MM.1S (cell line): Measurements from ENCODE around the gene ATP8B4.

Source experiments
- DNase-seq: peaks from one replicate; pipeline ENCODE4 v3.0.0-alpha.2; 2015
- H2AFZ ChIP-seq: fragments of 300-600 bp; sonication (generic); 2 replicates; pipeline ENCODE4 v1.6.0; 2016; ENCODE audit warnings: antibody characterized with exemption, low read length
- H3F3A ChIP-seq: fragments of 300-600 bp; sonication (generic); 2 replicates; pipeline ENCODE4 v1.6.1; 2016; ENCODE audit warnings: mild to moderate bottlenecking, antibody characterized with exemption, low read length, moderate library complexity, mixed read lengths; ENCODE audit not compliant: insufficient read depth
- H3K27ac ChIP-seq: fragments of 300-600 bp; sonication (generic); 2 replicates; pipeline ENCODE4 v1.5.1; 2016; ENCODE audit warnings: mild to moderate bottlenecking, low read length
- H3K27me3 ChIP-seq: fragments of 300-600 bp; sonication (generic); replicated peaks from 2 replicates; pipeline ENCODE4 v1.6.0; 2016; ENCODE audit warnings: low read length; ENCODE audit not compliant: insufficient read depth
- H3K36me3 ChIP-seq: fragments of 300-600 bp; sonication (generic); replicated peaks from 2 replicates; pipeline ENCODE4 v1.6.1; 2016; ENCODE audit warnings: mild to moderate bottlenecking, low read length, mixed read lengths; ENCODE audit not compliant: insufficient read depth
- H3K4me1 ChIP-seq: fragments of 300-600 bp; sonication (generic); 2 replicates; pipeline ENCODE4 v1.6.1; 2016; ENCODE audit warnings: low read length, mixed read lengths
- H3K4me2 ChIP-seq: fragments of 300-600 bp; sonication (generic); 2 replicates; pipeline ENCODE4 v1.6.0; 2016; ENCODE audit warnings: low read depth, low read length
- H3K4me3 ChIP-seq: fragments of 300-600 bp; sonication (generic); 2 replicates; pipeline ENCODE4 v1.5.1; 2016; ENCODE audit warnings: low read length, mixed read lengths
- H3K79me2 ChIP-seq: fragments of 300-600 bp; sonication (generic); 2 replicates; pipeline ENCODE4 v1.6.1; 2016; ENCODE audit warnings: mixed run types, low read length, mixed read lengths
- H3K9ac ChIP-seq: fragments of 300-600 bp; sonication (generic); 2 replicates; pipeline ENCODE4 v1.6.1; 2016; ENCODE audit warnings: low read length, mixed read lengths
- H3K9me2 ChIP-seq: fragments of 300-600 bp; sonication (generic); replicated peaks from 2 replicates; pipeline ENCODE4 v1.6.1; 2016; ENCODE audit warnings: mild to moderate bottlenecking, low read length, mixed read lengths; ENCODE audit not compliant: insufficient read depth
- H3K9me3 ChIP-seq: fragments of 300-600 bp; sonication (generic); replicated peaks from 2 replicates; pipeline ENCODE4 v1.6.1; 2016; ENCODE audit warnings: mild to moderate bottlenecking, low read length, mixed read lengths; ENCODE audit not compliant: insufficient read depth
- H4K20me1 ChIP-seq: fragments of 300-600 bp; sonication (generic); 2 replicates; pipeline ENCODE4 v1.6.1; 2016; ENCODE audit warnings: mild to moderate bottlenecking, low read length, moderate library complexity, mixed read lengths; ENCODE audit not compliant: insufficient read depth
- EZH2 ChIP-seq: fragments of 300-600 bp; sonication (generic); optimal IDR thresholded peaks from 2 replicates; pipeline ENCODE3; 2017; ENCODE audit warnings: low read depth, mild to moderate bottlenecking, antibody characterized with exemption, low read length, mixed read lengths
- EZH2phosphoT487 ChIP-seq: fragments of 300-600 bp; sonication (generic); IDR thresholded peaks from 2 replicates; pipeline ENCODE4 v1.6.1; 2018; ENCODE audit warnings: antibody characterized with exemption, low read length
- TF ChIP-seq, protein P1 (sequence below): fragments of 300-600 bp; sonication (generic); IDR thresholded peaks from 2 replicates; pipeline ENCODE4 v1.5.1; 2016; ENCODE audit warnings: antibody characterized with exemption, low read length, mixed read lengths

ATP8B4 gene

GRCh38 chr15:50108461-50108860 is 10.6 kb downstream of the ATP8B4 start:
- Histone ChIP-seq H3K4me1 (peaks cover 30% of the 10 kb centered on the region), H2AFZ (no peak overlapping the region), H3K36me3 (no peaks in the 10 kb centered on the region), H3K27ac (no peak overlapping the region), H3F3A (peaks cover 14% of the 10 kb centered on the region), H3K79me2 (no peaks in the 10 kb centered on the region), H3K9me3 (no peaks in the 10 kb centered on the region), H3K9me2 (no peaks in the 10 kb centered on the region), H3K27me3 (no peaks in the 10 kb centered on the region), H3K4me2 (no peak overlapping the region), H4K20me1 (no peaks in the 10 kb centered on the region), H3K9ac (no peak overlapping the region), H3K4me3 (no peak overlapping the region)
- TF ChIP-seq EZH2phosphoT487 (no peak), EZH2 (no peak)
- TF ChIP-seq, protein P1, sequence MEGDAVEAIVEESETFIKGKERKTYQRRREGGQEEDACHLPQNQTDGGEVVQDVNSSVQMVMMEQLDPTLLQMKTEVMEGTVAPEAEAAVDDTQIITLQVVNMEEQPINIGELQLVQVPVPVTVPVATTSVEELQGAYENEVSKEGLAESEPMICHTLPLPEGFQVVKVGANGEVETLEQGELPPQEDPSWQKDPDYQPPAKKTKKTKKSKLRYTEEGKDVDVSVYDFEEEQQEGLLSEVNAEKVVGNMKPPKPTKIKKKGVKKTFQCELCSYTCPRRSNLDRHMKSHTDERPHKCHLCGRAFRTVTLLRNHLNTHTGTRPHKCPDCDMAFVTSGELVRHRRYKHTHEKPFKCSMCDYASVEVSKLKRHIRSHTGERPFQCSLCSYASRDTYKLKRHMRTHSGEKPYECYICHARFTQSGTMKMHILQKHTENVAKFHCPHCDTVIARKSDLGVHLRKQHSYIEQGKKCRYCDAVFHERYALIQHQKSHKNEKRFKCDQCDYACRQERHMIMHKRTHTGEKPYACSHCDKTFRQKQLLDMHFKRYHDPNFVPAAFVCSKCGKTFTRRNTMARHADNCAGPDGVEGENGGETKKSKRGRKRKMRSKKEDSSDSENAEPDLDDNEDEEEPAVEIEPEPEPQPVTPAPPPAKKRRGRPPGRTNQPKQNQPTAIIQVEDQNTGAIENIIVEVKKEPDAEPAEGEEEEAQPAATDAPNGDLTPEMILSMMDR: no peak
- DNase-seq: no peak

DNA sequence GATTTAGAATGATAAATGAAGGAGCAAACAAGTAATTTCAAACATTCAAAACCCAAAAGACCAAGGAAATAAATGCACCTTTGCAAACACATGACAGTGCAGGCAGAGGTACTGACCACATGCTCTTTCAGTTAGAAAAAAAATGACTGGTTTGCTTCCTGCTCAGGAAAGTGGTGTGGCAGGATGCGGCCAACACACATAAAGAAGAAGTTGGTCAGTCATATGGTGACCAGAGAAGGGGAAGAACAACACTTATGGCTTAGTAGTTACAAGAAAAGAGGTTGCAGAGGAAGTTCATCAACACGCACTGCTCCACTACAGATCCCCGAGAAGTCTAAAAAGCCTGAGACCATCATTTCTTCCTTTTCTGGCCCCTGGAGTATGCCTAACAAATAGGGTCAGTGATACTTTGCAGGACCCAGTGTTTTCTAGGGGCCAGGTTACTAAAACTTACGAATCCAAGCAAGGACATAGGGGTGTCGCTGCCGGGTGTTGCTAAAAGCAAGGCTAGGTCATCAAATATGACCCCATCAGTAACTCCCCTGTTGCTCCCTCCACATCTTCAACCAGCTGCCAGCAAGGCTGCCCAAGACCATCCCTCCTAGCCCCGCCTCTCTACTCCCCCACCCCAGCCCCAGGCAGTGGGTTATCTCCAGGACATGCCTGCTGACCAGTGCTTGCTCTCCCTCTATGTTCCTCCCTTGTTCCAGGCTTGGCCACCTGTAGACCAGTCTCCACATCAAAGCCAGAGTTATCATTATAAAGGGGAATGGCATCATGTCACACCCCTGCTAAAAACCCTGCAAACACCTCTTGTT is 11.2 kb downstream of the ATP8B4 start:
- no peaks in the 10 kb centered on the region for H3K27me3 ChIP-seq
- H2AFZ ChIP-seq: 0 out of 2 replicates have a peak overlapping the region, but pooled peaks have one; percentile 32
- no peaks in the 10 kb centered on the region for H3K9me2 ChIP-seq
- H3K27ac ChIP-seq: peak overlapping the region; percentile 16; the same call in 1 of the 2 replicates
- H3F3A ChIP-seq: peaks cover 14% of the 10 kb centered on the region
- no peak overlapping the region for H3K9ac ChIP-seq
- H3K4me3 ChIP-seq: no peak overlapping the region
- no peaks in the 10 kb centered on the region for H3K79me2 ChIP-seq
- no peaks in the 10 kb centered on the region for H3K9me3 ChIP-seq
- H3K36me3 ChIP-seq: no peaks in the 10 kb centered on the region
- TF ChIP-seq EZH2phosphoT487: no peak
- H3K4me2 ChIP-seq: peak overlapping the region; percentile 43
- peaks cover 30% of the 10 kb centered on the region for H3K4me1 ChIP-seq
- peak; percentile 68 for DNase-seq
- H4K20me1 ChIP-seq: no peaks in the 10 kb centered on the region

DNA sequence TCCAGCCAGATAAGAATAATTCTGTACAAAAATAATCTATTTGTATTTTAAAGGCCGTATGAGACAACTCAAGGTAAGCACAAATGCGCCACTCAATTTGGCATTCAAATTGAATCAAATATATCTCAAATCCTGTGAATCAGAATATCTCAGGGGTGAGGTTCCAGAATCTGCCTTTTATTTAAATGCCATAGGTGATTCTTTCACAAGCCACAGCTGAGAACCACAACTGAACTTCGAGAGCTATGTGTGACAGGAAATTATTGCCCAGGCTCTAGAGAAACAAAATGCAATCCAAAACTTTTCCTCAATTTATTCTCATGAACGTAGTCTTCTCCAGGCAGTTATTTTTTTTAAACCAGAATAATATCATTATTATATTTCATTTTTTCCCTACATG is 11.9 kb downstream of the ATP8B4 start:
- Histone ChIP-seq H2AFZ (0 out of 2 replicates have a peak overlapping the region, but pooled peaks have one; percentile 32), H3K9me2 (no peaks in the 10 kb centered on the region), H3K9ac (no peak overlapping the region), H3K9me3 (no peaks in the 10 kb centered on the region), H3K27ac (peak overlapping the region; percentile 16; the same call in 1 of the 2 replicates), H3K79me2 (no peaks in the 10 kb centered on the region), H3K4me3 (no peak overlapping the region), H3K4me1 (peaks cover 30% of the 10 kb centered on the region), H3K36me3 (no peaks in the 10 kb centered on the region), H4K20me1 (no peaks in the 10 kb centered on the region), H3F3A (peaks cover 14% of the 10 kb centered on the region), H3K27me3 (no peaks in the 10 kb centered on the region), H3K4me2 (peak overlapping the region; percentile 43)
- TF ChIP-seq, protein P1: no peak
- TF ChIP-seq EZH2phosphoT487 (no peak), EZH2 (no peak)
- DNase-seq: no peak

DNA sequence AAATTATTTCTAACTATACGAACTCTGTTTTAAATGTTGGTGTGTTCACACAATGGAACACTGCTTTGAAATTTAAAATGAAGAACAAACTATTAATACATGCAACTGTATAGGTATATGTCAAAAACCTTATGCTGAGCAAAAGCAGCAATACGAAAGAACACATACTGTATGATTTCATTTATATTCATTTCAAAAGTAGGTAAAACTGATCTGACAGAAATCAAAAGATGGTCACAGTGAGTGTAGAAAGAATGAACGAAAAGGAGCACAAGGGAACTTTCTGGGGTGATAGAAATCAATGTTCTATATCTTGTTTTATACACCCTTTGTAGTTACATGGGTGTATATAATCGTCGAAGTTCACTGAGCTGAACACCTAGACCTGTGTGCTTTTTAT is 12.6 kb downstream of the ATP8B4 start:
- no peaks in the 10 kb centered on the region for H3K9me2 ChIP-seq
- H4K20me1 ChIP-seq: no peaks in the 10 kb centered on the region
- no peak overlapping the region for H3K4me3 ChIP-seq
- no peaks in the 10 kb centered on the region for H3K36me3 ChIP-seq
- no peaks in the 10 kb centered on the region for H3K79me2 ChIP-seq
- no peak for DNase-seq
- no peaks in the 10 kb centered on the region for H3K27me3 ChIP-seq
- H3K9me3 ChIP-seq: no peaks in the 10 kb centered on the region
- H3K27ac ChIP-seq: no peak overlapping the region
- H3F3A ChIP-seq: peaks cover 14% of the 10 kb centered on the region
- H3K4me1 ChIP-seq: peaks cover 30% of the 10 kb centered on the region
- H2AFZ ChIP-seq: no peak overlapping the region
- H3K9ac ChIP-seq: no peak overlapping the region
- no peak overlapping the region for H3K4me2 ChIP-seq
- TF ChIP-seq EZH2: no peak
- no peak for TF ChIP-seq EZH2phosphoT487
- TF ChIP-seq, protein P1: no peak
